Nephron (organoid): ENCODE measurements around the gene PCED1B.
A peak's percentile ranks its signal among the peaks of the same experiment; 100 is the strongest.

ENCODE experiments used
- H3K27ac Mint-ChIP-seq, 3 experiments: 2 replicates each; pipeline ENCODE4 v1.8.0; 2020; ENCODE audit warnings: mixed read lengths in 3 of 3, mild to moderate bottlenecking in 2 of 3, moderate library complexity in 1 of 3
- H3K27me3 Mint-ChIP-seq: 2 replicates; pipeline ENCODE4 v1.8.0; 2021; ENCODE audit warnings: low read depth, mild to moderate bottlenecking, moderate library complexity, mixed read lengths
- H3K36me3 Mint-ChIP-seq: 2 replicates; pipeline ENCODE4 v1.8.0; 2020; ENCODE audit warnings: low read depth, mixed read lengths
- H3K4me1 Mint-ChIP-seq: 2 replicates; pipeline ENCODE4 v1.8.0; 2020; ENCODE audit warnings: mixed read lengths
- H3K4me3 Mint-ChIP-seq, 3 experiments: 2 replicates each; pipeline ENCODE4 v1.8.0; 2020; ENCODE audit warnings: mild to moderate bottlenecking in 3 of 3, mixed read lengths in 3 of 3, moderate library complexity in 2 of 3
- H3K9me3 Mint-ChIP-seq: 2 replicates; pipeline ENCODE4 v1.8.0; 2020; ENCODE audit warnings: mixed read lengths
- CTCF ChIP-seq, 3 experiments: fragments of 200-600 bp; sonication (generic); IDR thresholded peaks; one replicate each; pipeline ENCODE4 v1.5.0; 2021; ENCODE audit warnings: antibody characterized with exemption in 3 of 3; ENCODE audit not compliant: unreplicated experiment in 3 of 3

PCED1B gene

GRCh38 chr12:47147739-47148138, 68.3 kb downstream of the PCED1B start:
- H3K36me3 Mint-ChIP-seq = no peaks in the 10 kb centered on the region
- H3K27ac Mint-ChIP-seq = no peak overlapping the region
- H3K4me3 Mint-ChIP-seq = no peak overlapping the region
- H3K27me3 Mint-ChIP-seq = no peaks in the 10 kb centered on the region
- H3K4me1 Mint-ChIP-seq = no peaks in the 10 kb centered on the region
- peaks cover 14% of the 10 kb centered on the region for H3K9me3 Mint-ChIP-seq
- TF ChIP-seq CTCF (IDR thresholded peaks at IDR 0.05; ENCODE audit: unreplicated experiment in 3 of 3) = no peak

- H3K4me1 Mint-ChIP-seq = no peaks in the 10 kb centered on the region
- no peak overlapping the region for H3K27ac Mint-ChIP-seq
Measured at GRCh38 chr12:47149146-47149545, 69.7 kb downstream of the PCED1B start.

GRCh38 chr12:47152095-47152494, 72.7 kb downstream of the PCED1B start:
- no peak overlapping the region for H3K4me3 Mint-ChIP-seq
- H3K27me3 Mint-ChIP-seq = no peaks in the 10 kb centered on the region
- peaks cover 10% of the 10 kb centered on the region for H3K9me3 Mint-ChIP-seq
- H3K36me3 Mint-ChIP-seq = no peaks in the 10 kb centered on the region
- TF ChIP-seq CTCF (IDR thresholded peaks at IDR 0.05; ENCODE audit: unreplicated experiment in 3 of 3) = no peak
- no peak overlapping the region for H3K27ac Mint-ChIP-seq
- H3K4me1 Mint-ChIP-seq = peaks cover 12% of the 10 kb centered on the region

More at GRCh38 chr12:47149146-47149545, 69.7 kb downstream of the PCED1B start:
- no peak overlapping the region for H3K4me3 Mint-ChIP-seq
- H3K9me3 Mint-ChIP-seq = peaks cover 10% of the 10 kb centered on the region
- no peaks in the 10 kb centered on the region for H3K27me3 Mint-ChIP-seq
- H3K36me3 Mint-ChIP-seq = no peaks in the 10 kb centered on the region
- TF ChIP-seq CTCF (IDR thresholded peaks at IDR 0.05; ENCODE audit: unreplicated experiment in 3 of 3) = no peak

- Mint-ChIP-seq H3K4me1 (peaks cover 12% of the 10 kb centered on the region), H3K27ac (peak overlapping the region in 1 of 3 experiments; percentile 70), H3K27me3 (no peaks in the 10 kb centered on the region), H3K4me3 (no peak overlapping the region), H3K9me3 (peaks cover 15% of the 10 kb centered on the region), H3K36me3 (no peaks in the 10 kb centered on the region)
- TF ChIP-seq CTCF (IDR thresholded peaks at IDR 0.05; ENCODE audit: unreplicated experiment in 3 of 3) = no peak
Measured at GRCh38 chr12:47155457-47156166, 76.2 kb downstream of the PCED1B start.

- no peak overlapping the region for H3K4me3 Mint-ChIP-seq
- no peaks in the 10 kb centered on the region for H3K36me3 Mint-ChIP-seq
- peaks cover 16% of the 10 kb centered on the region for H3K9me3 Mint-ChIP-seq
- no peaks in the 10 kb centered on the region for H3K27me3 Mint-ChIP-seq
- H3K27ac Mint-ChIP-seq = peak overlapping the region in 1 of 3 experiments; percentile 70
- no peak for TF ChIP-seq CTCF (IDR thresholded peaks at IDR 0.05; ENCODE audit: unreplicated experiment in 3 of 3)
- peaks cover 12% of the 10 kb centered on the region for H3K4me1 Mint-ChIP-seq
Measured at GRCh38 chr12:47156167-47156736, 76.8 kb downstream of the PCED1B start.

GRCh38 chr12:47158792-47159191, 79.4 kb downstream of the PCED1B start:
- no peaks in the 10 kb centered on the region for H3K27me3 Mint-ChIP-seq
- peaks cover 12% of the 10 kb centered on the region for H3K4me1 Mint-ChIP-seq
- H3K36me3 Mint-ChIP-seq = peaks cover 6% of the 10 kb centered on the region
- no peak overlapping the region for H3K4me3 Mint-ChIP-seq
- no peak overlapping the region for H3K27ac Mint-ChIP-seq
- no peak for TF ChIP-seq CTCF (IDR thresholded peaks at IDR 0.05; ENCODE audit: unreplicated experiment in 3 of 3)
- H3K9me3 Mint-ChIP-seq = peaks cover 18% of the 10 kb centered on the region
